Bronchial epithelial cell (primary cell): ENCODE data around the gene SNRNP200. TPM values are rescaled to one million over a fixed set of nuclear protein-coding genes. Genes with fewer than 3 reads are reported as not detected.

Experiments
- DNase-seq: peaks from one replicate; pipeline ENCODE4 v3.0.0-alpha.2; 2010; ENCODE audit warnings: low read depth
- FAIRE-seq: peaks from 2 replicates; lab custom pipeline; 2011; peaks lifted over from hg19 to GRCh38; lab: Jason Lieb, UNC
- H3K27me3 ChIP-seq: 2 replicates; pipeline ENCODE4 v1.5.1; 2011; ENCODE audit warnings: low read length; ENCODE audit not compliant: control insufficient read depth, insufficient read depth
- H3K36me3 ChIP-seq: 2 replicates; pipeline ENCODE4 v1.5.1; 2011; ENCODE audit warnings: low read length; ENCODE audit not compliant: control insufficient read depth, insufficient read depth
- H3K4me3 ChIP-seq: 2 replicates; pipeline ENCODE4 v1.5.1; 2011; ENCODE audit warnings: mild to moderate bottlenecking, low read depth, low read length, control low read depth
- CTCF ChIP-seq: IDR thresholded peaks from 2 replicates; pipeline ENCODE4 v1.5.1; 2011; ENCODE audit warnings: mild to moderate bottlenecking, moderate library complexity, low read length, control low read depth, inconsistent platforms; ENCODE audit not compliant: insufficient read depth, severe bottlenecking
- total RNA-seq: library from RNA; depleted of rRNA; stranded (reverse); fragments of >200 nt; gene quantifications from 2 replicates; pipeline ENCODE4 v1.2.1, GENCODE V29; 2014

The SNRNP200 gene
- total RNA-seq, 1 donor from 2014 or later = 35.8 TPM

DNA sequence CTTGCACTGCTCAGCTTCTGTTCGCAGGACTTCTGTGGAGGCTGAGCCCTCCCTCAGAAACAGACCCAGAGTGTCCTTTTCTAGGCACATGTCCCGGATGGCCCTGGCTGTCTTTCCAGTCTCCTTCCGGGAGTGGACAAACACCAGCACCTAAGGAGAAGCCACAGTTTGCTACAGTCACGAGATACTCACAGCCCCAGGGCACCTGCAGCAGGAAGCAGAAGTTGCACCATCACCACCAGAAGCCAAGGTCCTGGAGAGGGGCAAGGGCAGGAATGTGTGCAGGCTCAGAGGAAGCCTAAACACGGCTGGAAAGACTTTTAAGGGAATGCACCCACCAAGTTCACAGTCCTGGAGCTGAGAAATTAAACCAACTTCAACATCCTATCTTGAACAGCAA, 13.6 kb downstream of the SNRNP200 start:
- H3K36me3 ChIP-seq = peaks cover 47% of the 10 kb centered on the region
- no peak for FAIRE-seq
- H3K27me3 ChIP-seq = no peaks in the 10 kb centered on the region
- H3K4me3 ChIP-seq = no peak overlapping the region
- no peak for DNase-seq
- TF ChIP-seq CTCF = no peak

DNA sequence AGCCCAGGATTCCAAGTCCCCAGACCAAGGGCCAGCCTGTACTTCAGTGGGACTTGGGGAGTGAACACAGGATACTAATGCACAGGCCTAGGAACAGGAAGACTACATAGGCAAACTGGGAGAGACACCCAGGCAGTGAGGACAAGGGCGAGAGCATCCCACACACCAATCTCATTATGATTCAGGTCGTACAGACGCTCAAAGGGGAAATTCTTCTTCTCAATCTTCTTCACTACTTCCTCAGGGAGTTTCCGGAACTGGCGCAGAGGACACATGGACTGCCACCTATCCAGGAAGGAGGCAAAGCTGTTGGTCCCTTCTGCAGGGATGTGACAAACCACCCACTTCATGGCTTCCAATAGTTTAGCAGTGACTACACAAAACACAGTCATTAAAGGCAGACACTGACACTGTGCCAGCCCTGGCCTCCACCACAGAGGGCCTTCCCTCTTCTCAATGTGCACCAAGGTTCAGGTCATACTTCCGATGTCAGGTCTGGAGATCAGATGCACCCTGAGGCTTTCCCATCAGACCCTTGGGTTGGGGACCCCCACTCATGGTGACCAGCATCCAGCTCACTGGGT, 18.0 kb downstream of the SNRNP200 start:
- no peak for TF ChIP-seq CTCF
- DNase-seq (no peak), FAIRE-seq (no peak)
- no peaks in the 10 kb centered on the region for H3K27me3 ChIP-seq
- H3K4me3 ChIP-seq = no peak overlapping the region
- H3K36me3 ChIP-seq = peaks cover 57% of the 10 kb centered on the region

DNA sequence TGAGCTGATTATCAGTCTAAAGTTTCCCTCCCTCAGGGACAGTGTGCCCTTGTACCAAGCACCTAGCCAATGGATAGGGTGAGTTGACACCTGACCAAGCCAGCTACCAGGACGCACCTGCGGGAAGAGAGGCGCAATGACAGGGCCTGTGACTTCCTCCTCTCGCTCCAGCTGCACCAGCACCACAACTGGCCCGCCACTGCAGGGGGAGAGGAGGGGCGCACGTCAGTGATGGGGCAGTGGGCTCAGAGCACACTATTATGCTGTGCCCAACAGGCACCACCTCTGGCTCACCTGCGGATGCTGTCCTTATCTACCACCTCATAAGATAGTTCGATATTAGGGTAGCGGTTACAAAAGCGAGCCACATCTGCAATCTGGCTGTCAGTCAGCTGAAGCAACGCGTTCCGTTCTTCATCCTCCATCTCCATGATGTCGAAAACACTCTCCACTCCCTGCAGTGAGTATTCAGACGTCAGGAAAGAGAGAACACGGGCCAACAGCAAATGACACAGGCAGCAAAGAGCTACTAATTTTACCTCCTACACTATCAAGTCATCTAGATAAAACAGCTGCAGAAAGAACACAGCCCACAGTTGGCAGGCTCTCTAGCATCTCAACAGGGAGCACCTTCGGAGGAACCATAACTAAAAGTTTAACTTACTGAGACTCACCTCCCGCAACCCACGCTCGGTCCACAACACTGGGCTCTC, 28.4 kb downstream of the SNRNP200 start:
- DNase-seq (no peak), FAIRE-seq (no peak)
- H3K27me3 ChIP-seq = no peaks in the 10 kb centered on the region
- H3K36me3 ChIP-seq = peaks cover 32% of the 10 kb centered on the region
- no peak overlapping the region for H3K4me3 ChIP-seq
- TF ChIP-seq CTCF = no peak

DNA sequence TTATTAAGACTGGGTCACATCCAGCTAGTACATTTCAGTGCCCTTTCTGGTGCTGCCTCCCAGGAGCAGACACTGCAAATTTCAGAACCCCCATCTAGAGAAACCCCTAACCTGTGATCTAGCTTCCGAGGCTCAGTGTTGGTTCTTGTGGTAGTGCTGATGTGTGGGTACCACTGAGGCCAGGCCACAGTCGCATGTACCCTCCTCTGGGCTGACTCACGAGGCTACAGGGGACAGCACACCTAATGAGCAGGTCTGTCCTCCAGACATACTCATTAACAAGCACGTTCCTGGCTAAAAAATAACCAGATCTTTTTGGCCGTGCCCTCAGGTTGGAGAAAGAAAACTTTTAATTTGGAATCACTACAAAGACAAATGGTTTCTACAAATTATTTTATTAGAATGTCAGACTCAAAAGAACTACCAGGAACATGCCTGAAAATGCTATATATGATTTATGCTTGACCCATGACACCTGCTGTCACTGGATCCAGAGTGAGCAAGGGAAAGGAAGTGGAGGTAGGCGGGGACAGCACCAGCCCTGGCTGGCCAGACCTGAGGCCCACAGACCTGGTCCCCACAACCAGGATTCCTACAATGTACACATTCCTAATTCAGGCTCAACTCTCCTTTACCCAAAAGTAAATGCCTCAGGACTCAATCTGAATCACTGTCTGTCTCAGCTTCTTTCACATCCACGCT, 30.8 kb downstream of the SNRNP200 start:
- DNase-seq (no peak), FAIRE-seq (no peak)
- no peak for TF ChIP-seq CTCF

DNA sequence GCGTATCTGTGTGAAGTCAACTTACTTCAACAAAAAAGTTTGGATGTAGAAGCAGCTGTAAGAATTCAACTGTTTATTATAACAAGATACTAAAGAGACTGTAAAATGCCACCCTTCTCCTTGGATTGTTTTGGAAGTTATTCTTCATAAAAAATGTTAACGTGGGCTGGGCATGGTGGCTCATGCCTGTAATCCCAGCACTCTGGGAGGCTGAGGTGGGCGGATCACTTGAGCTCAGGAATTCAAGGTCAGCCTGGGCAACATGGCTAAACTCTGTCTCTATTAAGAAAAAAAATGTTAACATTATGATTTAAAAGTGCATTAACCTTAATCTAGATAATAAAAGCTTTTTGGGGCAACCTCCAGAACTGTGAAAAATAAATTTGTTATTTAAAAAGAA, 31.6 kb downstream of the SNRNP200 start:
- DNase-seq (no peak), FAIRE-seq (no peak)
- Histone ChIP-seq H3K4me3 (no peak overlapping the region), H3K36me3 (peaks cover 33% of the 10 kb centered on the region), H3K27me3 (no peaks in the 10 kb centered on the region)
- TF ChIP-seq CTCF = no peak

More for the DNA sequence above, 30.8 kb downstream of the SNRNP200 start:
- H3K36me3 ChIP-seq = peaks cover 35% of the 10 kb centered on the region
- no peaks in the 10 kb centered on the region for H3K27me3 ChIP-seq
- no peak overlapping the region for H3K4me3 ChIP-seq
